Measurements from ENCODE around the gene P2RX3.

DNA sequence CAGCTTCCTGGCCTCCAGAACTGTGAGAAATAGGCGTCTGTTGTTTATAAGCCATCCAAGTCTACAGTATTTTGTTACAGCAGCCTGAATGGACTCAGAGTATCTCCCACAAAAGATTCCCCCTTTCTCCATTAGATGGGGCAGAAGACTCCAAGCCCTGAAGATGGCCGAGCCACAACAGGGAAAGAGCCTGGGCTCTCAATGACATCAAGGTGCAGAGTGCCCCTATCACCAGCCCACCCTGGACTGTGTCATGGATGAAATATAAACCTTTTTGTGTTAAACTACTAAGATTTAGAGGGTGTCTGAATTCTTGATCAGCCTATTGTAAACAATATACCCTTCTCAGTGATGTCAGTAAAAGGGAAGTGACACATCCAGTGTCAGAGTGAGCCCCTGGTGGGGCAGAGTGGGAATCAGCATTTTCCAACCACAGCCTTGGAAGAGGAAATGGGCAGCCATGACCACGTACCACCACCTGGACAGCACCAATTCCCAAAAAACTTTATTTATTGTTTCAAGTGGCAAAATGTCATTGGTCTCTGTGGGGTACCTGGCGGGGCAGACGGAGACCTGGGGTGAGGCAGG is 38.9 kb upstream of the P2RX3 start:
- TF ChIP-seq, protein P1, sequence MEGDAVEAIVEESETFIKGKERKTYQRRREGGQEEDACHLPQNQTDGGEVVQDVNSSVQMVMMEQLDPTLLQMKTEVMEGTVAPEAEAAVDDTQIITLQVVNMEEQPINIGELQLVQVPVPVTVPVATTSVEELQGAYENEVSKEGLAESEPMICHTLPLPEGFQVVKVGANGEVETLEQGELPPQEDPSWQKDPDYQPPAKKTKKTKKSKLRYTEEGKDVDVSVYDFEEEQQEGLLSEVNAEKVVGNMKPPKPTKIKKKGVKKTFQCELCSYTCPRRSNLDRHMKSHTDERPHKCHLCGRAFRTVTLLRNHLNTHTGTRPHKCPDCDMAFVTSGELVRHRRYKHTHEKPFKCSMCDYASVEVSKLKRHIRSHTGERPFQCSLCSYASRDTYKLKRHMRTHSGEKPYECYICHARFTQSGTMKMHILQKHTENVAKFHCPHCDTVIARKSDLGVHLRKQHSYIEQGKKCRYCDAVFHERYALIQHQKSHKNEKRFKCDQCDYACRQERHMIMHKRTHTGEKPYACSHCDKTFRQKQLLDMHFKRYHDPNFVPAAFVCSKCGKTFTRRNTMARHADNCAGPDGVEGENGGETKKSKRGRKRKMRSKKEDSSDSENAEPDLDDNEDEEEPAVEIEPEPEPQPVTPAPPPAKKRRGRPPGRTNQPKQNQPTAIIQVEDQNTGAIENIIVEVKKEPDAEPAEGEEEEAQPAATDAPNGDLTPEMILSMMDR (IDR thresholded peaks at IDR 0.05; ENCODE audit: poor library complexity) = no peak
- no peak for TF ChIP-seq EZH2phosphoT487 (IDR thresholded peaks at IDR 0.05; ENCODE audit: low read depth, severe bottlenecking, unreplicated experiment)
